HepG2 (cell line): Measurements from ENCODE around the gene IL17RB. TPM values are rescaled to one million over a fixed set of nuclear protein-coding genes. Genes with fewer than 3 reads are reported as not detected.

Source experiments
- ARNT2 ChIP-seq: sonication (generic); formaldehyde crosslinking; IDR thresholded peaks from 2 replicates; pipeline ENCODE4 v1.8.0; 2022; ENCODE audit warnings: mild to moderate bottlenecking, low read depth, missing genetic modification reagents, moderate library complexity
- ASH2L ChIP-seq: fragments of 300-600, 200-600 bp; sonication (generic); IDR thresholded peaks from 2 replicates; pipeline ENCODE4 v1.7.0; 2017; ENCODE audit warnings: low read depth, mild to moderate bottlenecking, moderate library complexity, mixed read lengths, low read length; ENCODE audit not compliant: insufficient read length
- ETV5 ChIP-seq: IDR thresholded peaks from 2 replicates; pipeline ENCODE4 v1.6.1; 2018; ENCODE audit warnings: missing biosample characterization, missing genetic modification reagents, inconsistent platforms, borderline replicate concordance
- FOXK1 ChIP-seq: sonication (generic); formaldehyde crosslinking; IDR thresholded peaks from 2 replicates; pipeline ENCODE4 v1.4.0; 2020; ENCODE audit warnings: low read depth, missing genetic modification reagents, borderline replicate concordance
- NCOR1 ChIP-seq: fragments of 200-600 bp; sonication (generic); IDR thresholded peaks from 2 replicates; pipeline ENCODE4 v1.7.0; 2017; ENCODE audit warnings: antibody characterized with exemption, low read length, borderline replicate concordance
- REL ChIP-seq: sonication (generic); formaldehyde crosslinking; conservative IDR thresholded peaks from 2 replicates; pipeline ENCODE4 v1.8.0; 2022; ENCODE audit warnings: mild to moderate bottlenecking, missing genetic modification reagents, moderate library complexity
- SSRP1 ChIP-seq: IDR thresholded peaks from 2 replicates; pipeline ENCODE4 v1.6.1; 2016; ENCODE audit warnings: control low read depth
- ZBTB38 ChIP-seq: sonication (generic); formaldehyde crosslinking; IDR thresholded peaks from 2 replicates; pipeline ENCODE4 v1.5.1; 2020; ENCODE audit warnings: mild to moderate bottlenecking, missing genetic modification reagents
- ZNF296 ChIP-seq: sonication (generic); formaldehyde crosslinking; conservative IDR thresholded peaks from 2 replicates; pipeline ENCODE4 v1.5.0; 2020; ENCODE audit warnings: mild to moderate bottlenecking, missing genetic modification reagents
- ZNF441 ChIP-seq: sonication (generic); formaldehyde crosslinking; IDR thresholded peaks from 2 replicates; pipeline ENCODE4 v1.7.0; 2021; ENCODE audit warnings: missing genetic modification reagents, borderline replicate concordance
- ZNF792 ChIP-seq: IDR thresholded peaks from 2 replicates; pipeline ENCODE4 v1.6.1; 2016
- polyA plus RNA-seq, 8 experiments: library from polyadenylated mRNA; depleted of rRNA in 3 of 8; stranded (reverse) in 7 of 8; unstranded in 1 of 8; fragments of >200 nt; fragmentation: Illumina TruSeq in 4 of 8; extraction: Trizol in 4 of 8; gene quantifications; 2 replicates each; pipeline versions ENCODE4 v1.2.1 to v1.2.3, GENCODE V29; 2011 to 2016; ENCODE audit warnings: low read depth in 4 of 8, missing spikeins in 1 of 8, mixed read lengths in 1 of 8; ENCODE audit not compliant: insufficient read depth in 1 of 8
- total RNA-seq, 5 experiments: library from RNA; depleted of rRNA; stranded (reverse); fragments of >200 nt; fragmentation: Illumina TruSeq; extraction: Trizol; gene quantifications; 2 replicates each; pipeline ENCODE4 v1.2.3, GENCODE V29; 2016; ENCODE audit warnings: low read depth in 1 of 5
- TF ChIP-seq, protein P1 (sequence below): sonication (generic); formaldehyde crosslinking; IDR thresholded peaks from 2 replicates; pipeline ENCODE4 v1.5.0; 2020; ENCODE audit warnings: mild to moderate bottlenecking, missing genetic modification reagents, borderline replicate concordance
- TF ChIP-seq, protein P2 (sequence below): sonication (generic); formaldehyde crosslinking; IDR thresholded peaks from 2 replicates; pipeline ENCODE4 v1.5.0; 2020; ENCODE audit warnings: missing genetic modification reagents
- TF ChIP-seq, protein P3 (sequence below): sonication (generic); formaldehyde crosslinking; IDR thresholded peaks from 2 replicates; pipeline ENCODE4 v1.4.0; 2020; ENCODE audit warnings: missing genetic modification reagents, low read depth, mild to moderate bottlenecking, borderline replicate concordance
- TF ChIP-seq, protein P4 (sequence below): sonication (generic); formaldehyde crosslinking; IDR thresholded peaks from 2 replicates; pipeline ENCODE4 v1.8.1; 2023; ENCODE audit warnings: mild to moderate bottlenecking, inconsistent platforms, moderate library complexity, missing genetic modification reagents, borderline replicate concordance
- TF ChIP-seq, protein P5 (sequence below), 2 experiments: fragments of 450-650 bp in 1 of 2; sonication (generic) in 1 of 2; formaldehyde crosslinking; IDR thresholded peaks; 2 replicates each; pipeline versions ENCODE4 v1.5.0 to v1.8.0; 2020 to 2022; ENCODE audit warnings: mild to moderate bottlenecking in 1 of 2, missing genetic modification reagents in 1 of 2

The IL17RB gene
- total and polyA plus RNA-seq, 2 of the 13 experiments (the other 11 are each of a cell fraction or from before 2014, with no cell fraction given): 130 to 190 TPM

DNA sequence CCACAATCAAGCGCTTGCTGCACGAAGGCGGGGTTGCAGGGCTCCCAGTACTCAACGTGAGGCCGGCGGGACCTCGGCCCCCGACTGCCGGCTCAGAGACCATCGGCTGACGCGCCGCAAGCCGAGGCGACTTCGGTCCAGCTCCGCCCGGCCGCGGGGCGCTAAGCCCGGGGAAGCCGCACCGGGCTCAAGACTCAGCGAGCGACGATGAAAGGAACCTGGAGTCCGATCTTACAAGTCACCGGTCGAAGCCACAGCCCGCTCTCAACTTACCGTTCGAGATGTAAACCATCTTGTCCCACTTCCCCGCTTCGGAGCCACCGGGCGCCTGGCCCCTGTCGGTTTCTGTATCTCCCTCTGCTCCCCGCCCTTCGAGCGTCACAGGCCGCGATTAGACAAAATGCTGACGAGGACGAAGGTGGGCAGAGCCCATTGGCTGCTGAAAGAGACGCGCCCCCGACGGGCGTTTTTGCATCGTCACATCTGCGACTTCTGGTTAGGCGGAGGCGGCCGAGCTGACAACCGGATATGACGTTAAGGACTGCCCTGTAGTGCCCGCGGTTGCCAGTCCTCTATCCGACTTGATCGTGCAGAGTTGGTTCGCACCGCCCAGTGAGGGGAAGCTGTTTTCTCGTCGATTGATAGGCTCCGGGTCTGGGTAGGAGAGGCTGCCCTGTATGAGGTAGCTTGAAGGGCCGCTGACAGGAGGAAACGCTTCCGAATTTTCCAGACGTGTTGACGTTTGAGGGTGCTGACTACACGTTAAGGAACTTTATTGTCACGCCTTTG, 45.3 kb downstream of the IL17RB start, which contains the start of gene SELENOK (continued):
- TF ChIP-seq, protein P1, sequence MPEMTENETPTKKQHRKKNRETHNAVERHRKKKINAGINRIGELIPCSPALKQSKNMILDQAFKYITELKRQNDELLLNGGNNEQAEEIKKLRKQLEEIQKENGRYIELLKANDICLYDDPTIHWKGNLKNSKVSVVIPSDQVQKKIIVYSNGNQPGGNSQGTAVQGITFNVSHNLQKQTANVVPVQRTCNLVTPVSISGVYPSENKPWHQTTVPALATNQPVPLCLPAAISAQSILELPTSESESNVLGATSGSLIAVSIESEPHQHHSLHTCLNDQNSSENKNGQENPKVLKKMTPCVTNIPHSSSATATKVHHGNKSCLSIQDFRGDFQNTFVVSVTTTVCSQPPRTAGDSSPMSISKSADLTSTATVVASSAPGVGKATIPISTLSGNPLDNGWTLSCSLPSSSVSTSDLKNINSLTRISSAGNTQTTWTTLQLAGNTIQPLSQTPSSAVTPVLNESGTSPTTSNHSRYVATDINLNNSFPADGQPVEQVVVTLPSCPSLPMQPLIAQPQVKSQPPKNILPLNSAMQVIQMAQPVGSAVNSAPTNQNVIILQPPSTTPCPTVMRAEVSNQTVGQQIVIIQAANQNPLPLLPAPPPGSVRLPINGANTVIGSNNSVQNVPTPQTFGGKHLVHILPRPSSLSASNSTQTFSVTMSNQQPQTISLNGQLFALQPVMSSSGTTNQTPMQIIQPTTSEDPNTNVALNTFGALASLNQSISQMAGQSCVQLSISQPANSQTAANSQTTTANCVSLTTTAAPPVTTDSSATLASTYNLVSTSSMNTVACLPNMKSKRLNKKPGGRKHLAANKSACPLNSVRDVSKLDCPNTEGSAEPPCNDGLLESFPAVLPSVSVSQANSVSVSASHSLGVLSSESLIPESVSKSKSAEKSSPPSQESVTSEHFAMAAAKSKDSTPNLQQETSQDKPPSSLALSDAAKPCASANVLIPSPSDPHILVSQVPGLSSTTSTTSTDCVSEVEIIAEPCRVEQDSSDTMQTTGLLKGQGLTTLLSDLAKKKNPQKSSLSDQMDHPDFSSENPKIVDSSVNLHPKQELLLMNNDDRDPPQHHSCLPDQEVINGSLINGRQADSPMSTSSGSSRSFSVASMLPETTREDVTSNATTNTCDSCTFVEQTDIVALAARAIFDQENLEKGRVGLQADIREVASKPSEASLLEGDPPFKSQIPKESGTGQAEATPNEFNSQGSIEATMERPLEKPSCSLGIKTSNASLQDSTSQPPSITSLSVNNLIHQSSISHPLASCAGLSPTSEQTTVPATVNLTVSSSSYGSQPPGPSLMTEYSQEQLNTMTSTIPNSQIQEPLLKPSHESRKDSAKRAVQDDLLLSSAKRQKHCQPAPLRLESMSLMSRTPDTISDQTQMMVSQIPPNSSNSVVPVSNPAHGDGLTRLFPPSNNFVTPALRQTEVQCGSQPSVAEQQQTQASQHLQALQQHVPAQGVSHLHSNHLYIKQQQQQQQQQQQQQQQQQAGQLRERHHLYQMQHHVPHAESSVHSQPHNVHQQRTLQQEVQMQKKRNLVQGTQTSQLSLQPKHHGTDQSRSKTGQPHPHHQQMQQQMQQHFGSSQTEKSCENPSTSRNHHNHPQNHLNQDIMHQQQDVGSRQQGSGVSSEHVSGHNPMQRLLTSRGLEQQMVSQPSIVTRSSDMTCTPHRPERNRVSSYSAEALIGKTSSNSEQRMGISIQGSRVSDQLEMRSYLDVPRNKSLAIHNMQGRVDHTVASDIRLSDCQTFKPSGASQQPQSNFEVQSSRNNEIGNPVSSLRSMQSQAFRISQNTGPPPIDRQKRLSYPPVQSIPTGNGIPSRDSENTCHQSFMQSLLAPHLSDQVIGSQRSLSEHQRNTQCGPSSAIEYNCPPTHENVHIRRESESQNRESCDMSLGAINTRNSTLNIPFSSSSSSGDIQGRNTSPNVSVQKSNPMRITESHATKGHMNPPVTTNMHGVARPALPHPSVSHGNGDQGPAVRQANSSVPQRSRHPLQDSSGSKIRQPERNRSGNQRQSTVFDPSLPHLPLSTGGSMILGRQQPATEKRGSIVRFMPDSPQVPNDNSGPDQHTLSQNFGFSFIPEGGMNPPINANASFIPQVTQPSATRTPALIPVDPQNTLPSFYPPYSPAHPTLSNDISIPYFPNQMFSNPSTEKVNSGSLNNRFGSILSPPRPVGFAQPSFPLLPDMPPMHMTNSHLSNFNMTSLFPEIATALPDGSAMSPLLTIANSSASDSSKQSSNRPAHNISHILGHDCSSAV (CRISPR knock-in tag): no peak
- 0 out of 2 replicates have a peak, but pooled peaks have one; percentile 69 for TF ChIP-seq REL (CRISPR knock-in tag)
- TF ChIP-seq, protein P2, sequence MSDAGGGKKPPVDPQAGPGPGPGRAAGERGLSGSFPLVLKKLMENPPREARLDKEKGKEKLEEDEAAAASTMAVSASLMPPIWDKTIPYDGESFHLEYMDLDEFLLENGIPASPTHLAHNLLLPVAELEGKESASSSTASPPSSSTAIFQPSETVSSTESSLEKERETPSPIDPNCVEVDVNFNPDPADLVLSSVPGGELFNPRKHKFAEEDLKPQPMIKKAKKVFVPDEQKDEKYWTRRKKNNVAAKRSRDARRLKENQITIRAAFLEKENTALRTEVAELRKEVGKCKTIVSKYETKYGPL (CRISPR knock-in tag): peak; percentile 55; the same call in 1 of the 2 replicates
- TF ChIP-seq, protein P3, sequence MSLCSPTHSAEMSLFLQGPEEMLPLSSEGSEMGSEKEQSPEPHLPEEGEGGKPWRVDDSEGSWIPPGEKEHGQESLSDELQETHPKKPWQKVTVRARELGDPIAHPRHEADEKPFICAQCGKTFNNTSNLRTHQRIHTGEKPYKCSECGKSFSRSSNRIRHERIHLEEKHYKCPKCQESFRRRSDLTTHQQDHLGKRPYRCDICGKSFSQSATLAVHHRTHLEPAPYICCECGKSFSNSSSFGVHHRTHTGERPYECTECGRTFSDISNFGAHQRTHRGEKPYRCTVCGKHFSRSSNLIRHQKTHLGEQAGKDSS (CRISPR knock-in tag): no peak
- TF ChIP-seq, protein P4, sequence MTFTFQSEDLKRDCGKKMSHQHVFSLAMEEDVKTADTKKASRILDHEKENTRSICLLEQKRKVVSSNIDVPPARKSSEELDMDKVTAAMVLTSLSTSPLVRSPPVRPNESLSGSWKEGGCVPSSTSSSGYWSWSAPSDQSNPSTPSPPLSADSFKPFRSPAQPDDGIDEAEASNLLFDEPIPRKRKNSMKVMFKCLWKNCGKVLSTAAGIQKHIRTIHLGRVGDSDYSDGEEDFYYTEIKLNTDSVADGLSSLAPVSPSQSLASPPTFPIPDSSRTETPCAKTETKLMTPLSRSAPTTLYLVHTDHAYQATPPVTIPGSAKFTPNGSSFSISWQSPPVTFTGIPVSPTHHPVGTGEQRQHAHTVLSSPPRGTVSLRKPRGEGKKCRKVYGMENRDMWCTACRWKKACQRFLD (CRISPR knock-in tag): no peak
- TF ChIP-seq ZNF441 (CRISPR knock-in tag): no peak
- no peak for TF ChIP-seq ZBTB38 (CRISPR knock-in tag)
- TF ChIP-seq FOXK1 (CRISPR knock-in tag): peak; percentile 81
- TF ChIP-seq ETV5: peak; percentile 40; the same call in 1 of the 2 replicates
- TF ChIP-seq SSRP1: no peak
- TF ChIP-seq ZNF296 (CRISPR knock-in tag): no peak
- TF ChIP-seq ASH2L: peak; percentile 86
- TF ChIP-seq, protein P5, sequence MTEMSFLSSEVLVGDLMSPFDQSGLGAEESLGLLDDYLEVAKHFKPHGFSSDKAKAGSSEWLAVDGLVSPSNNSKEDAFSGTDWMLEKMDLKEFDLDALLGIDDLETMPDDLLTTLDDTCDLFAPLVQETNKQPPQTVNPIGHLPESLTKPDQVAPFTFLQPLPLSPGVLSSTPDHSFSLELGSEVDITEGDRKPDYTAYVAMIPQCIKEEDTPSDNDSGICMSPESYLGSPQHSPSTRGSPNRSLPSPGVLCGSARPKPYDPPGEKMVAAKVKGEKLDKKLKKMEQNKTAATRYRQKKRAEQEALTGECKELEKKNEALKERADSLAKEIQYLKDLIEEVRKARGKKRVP (CRISPR knock-in tag; IDR thresholded peaks at IDR 0.05): peak in 1 of 2 experiments; percentile 30; a peak in 1 of 4 replicates
- TF ChIP-seq ARNT2 (CRISPR knock-in tag): peak; percentile 49; the same call in 1 of the 2 replicates
- TF ChIP-seq ZNF792: peak; percentile 41; the same call in 1 of the 2 replicates
- no peak for TF ChIP-seq NCOR1
